ENCODE results near the gene LY86.

LY86 gene

DNA sequence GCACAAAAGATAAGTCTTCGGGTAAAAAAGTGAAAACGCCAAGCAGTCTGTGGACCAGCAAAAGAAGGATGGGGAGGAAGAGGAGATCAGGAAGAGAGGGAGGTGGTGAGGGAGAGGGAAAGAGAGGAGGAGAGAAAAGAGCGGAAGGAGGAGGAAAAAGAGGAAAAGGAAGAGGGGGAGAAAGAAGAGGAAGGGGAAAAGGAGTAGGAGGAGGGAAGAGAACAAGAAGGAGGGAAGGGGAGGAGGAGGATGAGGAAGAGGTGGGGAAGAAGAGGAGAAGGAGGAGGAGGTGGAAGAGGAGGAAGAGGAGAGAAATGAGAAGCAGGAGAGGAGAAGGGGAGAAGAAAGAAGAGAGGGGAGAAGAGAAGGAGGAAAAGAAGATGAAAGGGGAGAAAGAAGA lies 6.5 kb downstream of the LY86 start:
- H3K36me3 ChIP-seq (ENCODE audit: control insufficient read depth in 5 of 5, insufficient read depth in 5 of 5, low read length in 5 of 5) = no peaks in the 10 kb centered on the region
- no peaks in the 10 kb centered on the region for H3K9me3 ChIP-seq (ENCODE audit: control insufficient read depth in 5 of 5, low read length in 5 of 5)
- peaks cover 0 to 65% (median 24%) of the 10 kb centered on the region in 5 donors for H3K4me1 ChIP-seq (ENCODE audit: control insufficient read depth in 5 of 5, insufficient read depth in 5 of 5, low read length in 5 of 5)
- H3K27ac ChIP-seq (ENCODE audit: low read depth, low read length) = no peak overlapping the region
- no peak overlapping the region for H3K9ac ChIP-seq (ENCODE audit: low read length in 5 of 5)
- no peaks in the 10 kb centered on the region for H3K27me3 ChIP-seq (ENCODE audit: control insufficient read depth in 5 of 5, insufficient read depth in 4 of 5, low read length in 5 of 5)
- H3K4me3 ChIP-seq (ENCODE audit: low read depth in 1 of 5, low read length in 5 of 5) = no peak overlapping the region

DNA sequence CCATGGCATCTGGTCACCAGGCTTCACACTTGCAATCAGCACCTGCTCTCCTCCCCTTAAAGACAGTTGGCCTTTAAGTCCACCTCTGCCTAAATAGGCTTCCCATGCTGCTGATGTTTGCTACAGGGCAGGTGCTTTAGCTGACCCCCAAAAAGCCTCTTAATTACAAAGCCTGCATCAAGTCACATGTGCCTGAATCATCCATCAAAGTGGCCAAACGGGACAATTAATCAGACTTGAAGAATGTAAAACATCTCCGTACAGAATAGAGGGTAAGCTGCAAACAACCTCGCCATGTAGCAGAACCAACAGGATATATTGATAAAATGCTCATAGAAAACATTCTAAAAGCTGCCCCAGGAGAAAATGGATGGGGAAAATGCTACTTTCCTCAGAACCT lies 7.4 kb downstream of the LY86 start:
- Histone ChIP-seq H3K4me1 (ENCODE audit: control insufficient read depth in 5 of 5, insufficient read depth in 5 of 5, low read length in 5 of 5) (peaks cover 0 to 63% (median 30%) of the 10 kb centered on the region in 5 donors), H3K9me3 (ENCODE audit: control insufficient read depth in 5 of 5, low read length in 5 of 5) (no peaks in the 10 kb centered on the region), H3K27ac (ENCODE audit: low read depth, low read length) (no peak overlapping the region), H3K27me3 (ENCODE audit: control insufficient read depth in 5 of 5, insufficient read depth in 4 of 5, low read length in 5 of 5) (no peaks in the 10 kb centered on the region), H3K4me3 (ENCODE audit: low read depth in 1 of 5, low read length in 5 of 5) (no peak overlapping the region), H3K36me3 (ENCODE audit: control insufficient read depth in 5 of 5, insufficient read depth in 5 of 5, low read length in 5 of 5) (no peaks in the 10 kb centered on the region), H3K9ac (ENCODE audit: low read length in 5 of 5) (no peak overlapping the region)

DNA sequence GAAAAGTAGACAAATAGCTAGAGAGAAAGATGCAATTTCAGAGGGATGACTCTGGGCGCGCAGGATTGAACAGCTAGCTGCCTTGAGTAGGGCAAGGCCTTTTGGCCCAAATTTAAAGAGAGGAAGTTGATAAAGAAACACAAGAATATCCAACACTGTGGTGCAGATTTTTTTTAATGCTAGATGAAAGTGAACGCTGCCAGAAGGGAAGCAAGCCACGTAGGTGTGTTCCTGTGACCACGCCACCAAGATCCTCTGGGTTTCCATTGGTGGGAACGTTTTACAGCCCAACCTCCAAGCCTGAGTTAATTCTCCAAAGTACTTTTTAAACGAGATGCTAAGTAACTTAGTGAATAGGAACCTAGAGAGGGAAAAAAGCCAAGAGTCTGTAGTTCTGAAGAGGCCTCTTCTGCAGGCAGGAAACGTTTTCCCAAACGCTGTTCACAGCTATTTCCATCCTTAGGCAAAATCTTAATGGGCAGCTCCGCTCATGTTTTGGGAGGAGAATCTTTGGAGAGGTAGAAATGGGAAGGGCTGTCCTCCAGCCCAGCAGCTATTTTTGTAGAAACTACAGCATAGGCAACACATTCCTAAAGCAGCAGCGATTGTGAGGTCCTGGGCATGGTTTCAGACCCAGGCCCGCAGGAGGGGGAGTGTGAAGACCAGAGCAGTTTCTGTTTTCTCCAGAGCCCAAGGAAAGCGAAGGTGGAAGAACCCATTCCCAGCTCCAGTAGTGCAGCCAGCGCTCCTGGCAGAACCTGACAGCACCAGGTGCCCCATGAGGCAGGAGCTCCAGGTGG lies 8.2 kb downstream of the LY86 start:
- Histone ChIP-seq H3K4me3 (ENCODE audit: low read depth in 1 of 5, low read length in 5 of 5) (no peak overlapping the region), H3K9ac (ENCODE audit: low read length in 5 of 5) (no peak overlapping the region), H3K4me1 (ENCODE audit: control insufficient read depth in 5 of 5, insufficient read depth in 5 of 5, low read length in 5 of 5) (peaks cover 0 to 56% (median 30%) of the 10 kb centered on the region in 5 donors), H3K27ac (ENCODE audit: low read depth, low read length) (no peak overlapping the region), H3K27me3 (ENCODE audit: control insufficient read depth in 5 of 5, insufficient read depth in 4 of 5, low read length in 5 of 5) (no peaks in the 10 kb centered on the region), H3K9me3 (ENCODE audit: control insufficient read depth in 5 of 5, low read length in 5 of 5) (no peaks in the 10 kb centered on the region), H3K36me3 (ENCODE audit: control insufficient read depth in 5 of 5, insufficient read depth in 5 of 5, low read length in 5 of 5) (no peaks in the 10 kb centered on the region)

DNA sequence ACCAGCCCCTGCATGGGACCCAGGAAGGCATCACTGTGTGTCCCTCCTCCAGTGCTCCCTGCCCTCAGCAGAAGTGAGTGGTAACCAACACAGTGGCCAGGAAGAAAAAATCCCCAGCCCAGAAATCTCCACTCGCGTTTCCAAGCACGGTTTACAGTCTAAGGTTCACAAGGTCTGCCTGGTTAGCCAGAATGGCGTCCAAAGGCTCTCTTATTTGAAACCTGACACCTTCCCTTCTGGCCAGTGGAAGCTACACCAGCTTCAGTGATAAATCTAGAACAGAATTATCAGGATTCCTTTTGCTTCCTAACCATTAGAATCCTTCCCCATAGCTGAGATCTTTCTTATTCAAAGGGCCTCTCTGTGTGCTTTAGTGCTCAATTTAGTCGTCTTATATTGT lies 9.2 kb downstream of the LY86 start:
- Histone ChIP-seq H3K9ac (ENCODE audit: low read length in 5 of 5) (no peak overlapping the region), H3K36me3 (ENCODE audit: control insufficient read depth in 5 of 5, insufficient read depth in 5 of 5, low read length in 5 of 5) (no peaks in the 10 kb centered on the region), H3K4me1 (ENCODE audit: control insufficient read depth in 5 of 5, insufficient read depth in 5 of 5, low read length in 5 of 5) (peaks cover 0 to 47% (median 30%) of the 10 kb centered on the region in 5 donors), H3K9me3 (ENCODE audit: control insufficient read depth in 5 of 5, low read length in 5 of 5) (no peaks in the 10 kb centered on the region), H3K27ac (ENCODE audit: low read depth, low read length) (no peak overlapping the region), H3K27me3 (ENCODE audit: control insufficient read depth in 5 of 5, insufficient read depth in 4 of 5, low read length in 5 of 5) (no peaks in the 10 kb centered on the region), H3K4me3 (ENCODE audit: low read depth in 1 of 5, low read length in 5 of 5) (no peak overlapping the region)

DNA sequence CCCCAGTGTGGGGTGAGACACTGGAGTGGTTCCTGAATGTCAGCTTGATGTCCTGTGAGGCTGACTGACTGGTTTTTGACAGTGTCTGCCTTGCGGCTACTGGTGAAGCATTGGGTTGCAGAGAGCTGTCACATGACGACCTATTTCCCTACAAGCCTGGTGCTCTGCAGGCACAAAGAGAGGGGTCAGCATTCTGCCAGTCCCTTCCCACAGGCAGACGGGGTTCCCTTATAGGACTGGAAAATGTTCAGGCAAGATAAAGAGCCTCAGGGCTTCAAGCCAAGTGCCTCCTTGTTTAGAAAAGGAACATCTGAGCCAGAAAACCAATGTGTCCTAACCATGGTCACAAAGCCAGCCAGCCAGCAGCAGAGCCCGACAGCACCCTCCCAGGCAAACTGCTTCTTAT lies 11.0 kb downstream of the LY86 start:
- H3K27ac ChIP-seq (ENCODE audit: low read depth, low read length) = no peak overlapping the region
- peaks cover 0 to 6% (median 1%) of the 10 kb centered on the region in 5 donors for H3K9me3 ChIP-seq (ENCODE audit: control insufficient read depth in 5 of 5, low read length in 5 of 5)
- peak overlapping the region in 1 of 5 donors; percentile 11 for H3K9ac ChIP-seq (ENCODE audit: low read length in 5 of 5)
- no peak overlapping the region for H3K4me3 ChIP-seq (ENCODE audit: low read depth in 1 of 5, low read length in 5 of 5)
- H3K4me1 ChIP-seq (ENCODE audit: control insufficient read depth in 5 of 5, insufficient read depth in 5 of 5, low read length in 5 of 5) = peaks cover 0 to 33% (median 29%) of the 10 kb centered on the region in 5 donors
- H3K27me3 ChIP-seq (ENCODE audit: control insufficient read depth in 5 of 5, insufficient read depth in 4 of 5, low read length in 5 of 5) = no peaks in the 10 kb centered on the region
- no peaks in the 10 kb centered on the region for H3K36me3 ChIP-seq (ENCODE audit: control insufficient read depth in 5 of 5, insufficient read depth in 5 of 5, low read length in 5 of 5)

DNA sequence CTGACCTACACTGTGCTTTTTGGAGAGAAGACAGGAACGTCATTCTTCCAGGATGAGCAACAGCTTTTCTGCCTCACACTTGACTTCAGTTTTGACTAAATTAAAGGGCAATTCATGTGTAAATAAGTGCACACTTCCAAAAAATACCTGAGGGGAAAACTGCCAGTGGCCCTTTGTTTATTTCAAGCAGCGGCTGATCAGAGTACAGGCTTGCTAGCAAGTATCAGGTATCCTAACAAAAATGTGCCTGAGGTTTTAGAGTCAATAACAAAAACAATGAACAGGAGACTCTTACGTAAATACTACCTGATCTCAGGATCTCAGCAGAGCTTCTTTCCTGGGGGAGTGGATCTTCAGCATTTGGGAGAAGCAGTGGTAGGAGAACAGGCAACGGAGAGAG lies 12.4 kb downstream of the LY86 start:
- H3K27me3 ChIP-seq (ENCODE audit: control insufficient read depth in 5 of 5, insufficient read depth in 4 of 5, low read length in 5 of 5) = no peaks in the 10 kb centered on the region
- H3K9me3 ChIP-seq (ENCODE audit: control insufficient read depth in 5 of 5, low read length in 5 of 5) = peaks cover 0 to 6% (median 3%) of the 10 kb centered on the region in 5 donors
- H3K4me1 ChIP-seq (ENCODE audit: control insufficient read depth in 5 of 5, insufficient read depth in 5 of 5, low read length in 5 of 5) = peaks cover 0 to 28% (median 24%) of the 10 kb centered on the region in 5 donors
- no peaks in the 10 kb centered on the region for H3K36me3 ChIP-seq (ENCODE audit: control insufficient read depth in 5 of 5, insufficient read depth in 5 of 5, low read length in 5 of 5)
- no peak overlapping the region for H3K9ac ChIP-seq (ENCODE audit: low read length in 5 of 5)
- no peak overlapping the region for H3K27ac ChIP-seq (ENCODE audit: low read depth, low read length)
- H3K4me3 ChIP-seq (ENCODE audit: low read depth in 1 of 5, low read length in 5 of 5) = no peak overlapping the region

DNA sequence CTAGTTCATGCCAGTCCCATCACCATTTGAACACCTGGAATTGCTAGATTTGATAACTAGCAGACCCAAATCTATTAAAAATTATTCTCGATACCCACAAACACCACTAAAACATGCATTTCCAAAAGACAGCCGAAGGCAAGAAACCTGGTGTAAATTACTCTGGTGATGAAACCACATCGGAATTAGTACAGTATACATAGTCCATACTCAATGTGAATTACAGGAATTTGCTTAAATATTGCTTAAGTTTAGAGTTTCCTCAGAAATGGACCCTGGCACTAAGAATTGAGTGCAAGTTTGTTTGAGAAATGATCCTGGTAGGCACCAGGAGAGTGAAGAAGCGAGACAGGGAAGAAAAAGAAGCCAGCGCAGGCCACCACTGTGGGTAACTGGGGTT lies 13.7 kb downstream of the LY86 start:
- no peak overlapping the region for H3K4me3 ChIP-seq (ENCODE audit: low read depth in 1 of 5, low read length in 5 of 5)
- no peaks in the 10 kb centered on the region for H3K27me3 ChIP-seq (ENCODE audit: control insufficient read depth in 5 of 5, insufficient read depth in 4 of 5, low read length in 5 of 5)
- H3K4me1 ChIP-seq (ENCODE audit: control insufficient read depth in 5 of 5, insufficient read depth in 5 of 5, low read length in 5 of 5) = peaks cover 0 to 17% (median 10%) of the 10 kb centered on the region in 5 donors
- no peak overlapping the region for H3K27ac ChIP-seq (ENCODE audit: low read depth, low read length)
- no peak overlapping the region for H3K9ac ChIP-seq (ENCODE audit: low read length in 5 of 5)
- no peaks in the 10 kb centered on the region for H3K36me3 ChIP-seq (ENCODE audit: control insufficient read depth in 5 of 5, insufficient read depth in 5 of 5, low read length in 5 of 5)
- H3K9me3 ChIP-seq (ENCODE audit: control insufficient read depth in 5 of 5, low read length in 5 of 5) = peaks cover 0 to 6% (median 3%) of the 10 kb centered on the region in 5 donors

DNA sequence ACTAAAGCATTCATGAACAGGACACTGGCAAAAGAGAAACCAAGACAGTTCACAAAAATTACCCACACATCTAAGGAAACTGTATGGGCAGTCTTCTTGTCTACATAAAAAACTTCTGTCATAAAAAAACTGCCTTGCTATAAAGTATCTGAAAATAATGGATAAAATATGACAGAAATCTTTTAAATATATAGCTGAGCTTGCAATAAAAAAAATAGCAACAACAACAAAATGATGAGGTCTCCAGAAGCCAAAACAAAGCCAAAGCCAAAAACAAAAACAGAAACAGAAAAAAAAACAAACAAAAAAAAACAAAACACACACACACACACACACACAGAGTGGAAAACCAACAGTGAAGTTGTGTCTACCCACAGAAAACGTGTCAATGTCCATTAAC lies 14.8 kb downstream of the LY86 start:
- H3K27ac ChIP-seq (ENCODE audit: low read depth, low read length) = no peak overlapping the region

DNA sequence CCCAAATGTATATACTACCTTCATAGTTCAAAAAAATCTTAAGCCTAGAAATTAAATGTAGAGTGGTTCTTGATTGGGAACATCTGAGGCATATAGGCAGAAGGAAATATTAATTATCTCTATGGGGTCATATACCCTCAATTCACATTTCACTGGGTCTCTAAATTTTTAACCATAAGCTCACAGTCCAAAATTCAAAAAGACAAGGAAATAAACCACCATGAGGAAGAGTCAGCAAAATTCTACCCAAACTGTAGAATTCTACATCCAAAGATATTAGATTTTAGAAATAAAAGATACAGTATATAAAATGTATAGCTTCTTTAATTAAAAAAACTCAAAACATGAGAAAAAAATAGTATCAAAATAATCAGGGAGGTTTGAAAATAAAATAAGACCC lies 15.5 kb downstream of the LY86 start:
- Histone ChIP-seq H3K27me3 (ENCODE audit: control insufficient read depth in 5 of 5, insufficient read depth in 4 of 5, low read length in 5 of 5) (no peaks in the 10 kb centered on the region), H3K27ac (ENCODE audit: low read depth, low read length) (no peak overlapping the region), H3K9ac (ENCODE audit: low read length in 5 of 5) (no peak overlapping the region), H3K4me3 (ENCODE audit: low read depth in 1 of 5, low read length in 5 of 5) (no peak overlapping the region), H3K9me3 (ENCODE audit: control insufficient read depth in 5 of 5, low read length in 5 of 5) (peaks cover 0 to 6% (median 3%) of the 10 kb centered on the region in 5 donors), H3K36me3 (ENCODE audit: control insufficient read depth in 5 of 5, insufficient read depth in 5 of 5, low read length in 5 of 5) (no peaks in the 10 kb centered on the region), H3K4me1 (ENCODE audit: control insufficient read depth in 5 of 5, insufficient read depth in 5 of 5, low read length in 5 of 5) (peaks cover 0 to 16% (median 8%) of the 10 kb centered on the region in 5 donors)

More for the DNA sequence above, 14.8 kb downstream of the LY86 start:
- Histone ChIP-seq H3K9ac (ENCODE audit: low read length in 5 of 5) (no peak overlapping the region), H3K27me3 (ENCODE audit: control insufficient read depth in 5 of 5, insufficient read depth in 4 of 5, low read length in 5 of 5) (no peaks in the 10 kb centered on the region), H3K4me3 (ENCODE audit: low read depth in 1 of 5, low read length in 5 of 5) (no peak overlapping the region), H3K4me1 (ENCODE audit: control insufficient read depth in 5 of 5, insufficient read depth in 5 of 5, low read length in 5 of 5) (peaks cover 0 to 16% (median 9%) of the 10 kb centered on the region in 5 donors), H3K9me3 (ENCODE audit: control insufficient read depth in 5 of 5, low read length in 5 of 5) (peaks cover 0 to 6% (median 3%) of the 10 kb centered on the region in 5 donors), H3K36me3 (ENCODE audit: control insufficient read depth in 5 of 5, insufficient read depth in 5 of 5, low read length in 5 of 5) (no peaks in the 10 kb centered on the region)

DNA sequence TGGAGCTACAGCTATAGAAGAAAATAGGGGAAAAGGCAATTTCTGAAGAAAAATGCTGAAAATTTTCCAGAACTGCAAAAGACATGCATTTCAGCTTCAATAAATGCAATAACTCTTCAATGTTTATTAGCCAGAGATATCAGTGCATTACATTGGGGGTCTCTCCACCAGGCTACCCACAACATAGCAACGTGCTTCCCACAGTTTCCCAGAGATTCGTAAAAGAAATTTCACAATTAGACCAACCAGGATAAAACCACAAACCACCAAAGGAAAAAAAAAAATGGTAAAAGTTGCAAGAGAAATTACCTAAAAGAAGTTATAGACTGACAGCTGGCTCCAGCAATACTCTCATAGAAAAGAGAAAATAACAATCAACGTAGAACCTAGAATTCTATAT lies 16.0 kb downstream of the LY86 start:
- Histone ChIP-seq H3K36me3 (ENCODE audit: control insufficient read depth in 5 of 5, insufficient read depth in 5 of 5, low read length in 5 of 5) (no peaks in the 10 kb centered on the region), H3K27ac (ENCODE audit: low read depth, low read length) (no peak overlapping the region), H3K27me3 (ENCODE audit: control insufficient read depth in 5 of 5, insufficient read depth in 4 of 5, low read length in 5 of 5) (no peaks in the 10 kb centered on the region), H3K4me1 (ENCODE audit: control insufficient read depth in 5 of 5, insufficient read depth in 5 of 5, low read length in 5 of 5) (peaks cover 0 to 11% (median 6%) of the 10 kb centered on the region in 5 donors), H3K4me3 (ENCODE audit: low read depth in 1 of 5, low read length in 5 of 5) (no peak overlapping the region), H3K9ac (ENCODE audit: low read length in 5 of 5) (no peak overlapping the region), H3K9me3 (ENCODE audit: control insufficient read depth in 5 of 5, low read length in 5 of 5) (peaks cover 0 to 6% (median 3%) of the 10 kb centered on the region in 5 donors)

Measured in subcutaneous abdominal adipose tissue (tissue), 5 donors.